AML-193 (cell line): ENCODE data around the gene JAK1.
"Not testable (repeated sequence)": the region's sequence is repeated elsewhere in the genome, so short reads cannot be mapped to it uniquely, and the experiment has no call there.

Source experiments
- DNase-seq, 2 experiments: peaks; one replicate each; lab custom pipeline; 2025; lab: John Stamatoyannopoulos, UW

The JAK1 gene

DNA sequence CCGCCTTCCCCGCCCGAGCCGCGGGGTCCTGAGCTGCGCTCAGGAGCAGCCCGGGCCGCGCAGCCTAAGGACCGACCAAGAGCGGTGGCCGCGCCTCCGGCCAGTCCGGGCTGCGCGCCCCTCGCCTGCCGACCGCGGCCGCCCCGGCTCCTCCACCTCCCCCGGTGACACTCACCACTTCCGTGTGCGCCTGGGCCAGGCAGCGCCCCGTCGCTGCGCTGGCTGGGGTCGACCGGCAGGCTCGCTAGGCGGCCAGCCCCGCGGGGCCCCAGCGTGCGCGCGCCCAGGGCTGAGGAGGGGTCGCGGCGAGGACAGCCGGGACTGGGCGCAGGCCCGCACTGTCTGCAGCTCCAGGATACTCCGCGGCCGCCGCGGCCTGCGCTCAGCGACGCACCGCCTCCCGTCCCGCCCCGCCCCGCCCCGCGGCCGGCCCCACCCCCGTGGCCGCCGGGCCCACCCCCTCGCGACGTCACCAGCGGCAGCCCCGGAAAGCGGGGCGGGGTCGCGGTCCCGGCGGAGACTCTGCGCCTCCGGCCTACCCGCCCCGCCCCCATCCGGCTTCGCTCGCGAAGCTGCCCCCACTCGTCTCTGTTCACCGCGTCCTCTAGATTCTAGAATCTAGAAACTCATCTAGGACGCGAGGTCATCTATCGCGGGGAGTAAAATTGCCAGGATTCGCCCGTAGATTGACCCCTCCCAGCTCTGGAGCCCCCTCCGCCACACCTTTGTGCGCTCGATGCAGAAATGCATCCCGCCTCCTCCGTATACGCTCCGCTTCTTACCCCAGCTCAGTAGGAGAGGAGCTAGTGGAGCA is at the start of gene JAK1:
Gene JAK1 (minus strand): TSS at position 392 of the 814 bp plus-strand sequence. CDS start 80,285 bp downstream, outside the sequence.
- peak; percentile 57 to 65 for DNase-seq

DNA sequence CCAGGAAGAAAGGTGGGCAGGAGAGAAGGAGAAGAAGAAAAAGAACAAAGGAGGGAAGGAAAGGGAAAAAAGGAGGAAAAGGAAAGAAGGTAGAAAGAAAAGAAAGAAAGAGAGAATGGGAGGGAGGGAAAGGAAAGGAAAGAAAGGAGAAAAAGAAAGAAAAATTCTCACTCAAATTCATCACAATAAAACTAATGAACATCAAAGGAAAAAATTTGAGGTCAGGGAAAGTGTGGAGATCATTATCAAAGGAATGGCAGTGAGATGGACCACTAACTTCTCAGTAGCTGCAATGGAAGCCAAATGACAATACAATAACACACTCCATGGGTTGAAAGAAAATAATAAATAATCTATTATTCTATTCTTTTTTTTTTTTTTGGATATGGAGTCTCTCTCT is 48.0 kb upstream of the JAK1 start:
- no peak for DNase-seq

DNA sequence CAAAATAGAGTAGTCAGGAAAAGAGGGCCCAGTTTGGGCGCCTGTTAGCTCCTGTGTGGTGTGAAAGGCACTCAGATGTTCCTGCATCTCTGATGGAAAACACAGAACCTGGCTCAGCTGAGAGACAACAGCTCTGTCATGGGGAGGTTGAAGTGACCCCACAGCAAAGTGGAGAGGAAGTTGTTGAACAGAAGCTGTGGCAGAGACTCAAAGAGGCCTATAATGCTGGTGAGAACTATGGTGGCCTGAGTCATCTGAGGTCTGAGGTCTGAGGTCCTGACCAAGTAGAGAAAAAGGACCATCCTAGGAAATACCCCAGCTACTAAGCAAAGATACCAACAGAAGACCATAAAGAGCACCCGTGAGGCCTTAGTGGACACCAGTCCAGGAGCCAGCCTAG is 45.6 kb upstream of the JAK1 start:
- DNase-seq = peak in 1 of 2 experiments; percentile 8

DNA sequence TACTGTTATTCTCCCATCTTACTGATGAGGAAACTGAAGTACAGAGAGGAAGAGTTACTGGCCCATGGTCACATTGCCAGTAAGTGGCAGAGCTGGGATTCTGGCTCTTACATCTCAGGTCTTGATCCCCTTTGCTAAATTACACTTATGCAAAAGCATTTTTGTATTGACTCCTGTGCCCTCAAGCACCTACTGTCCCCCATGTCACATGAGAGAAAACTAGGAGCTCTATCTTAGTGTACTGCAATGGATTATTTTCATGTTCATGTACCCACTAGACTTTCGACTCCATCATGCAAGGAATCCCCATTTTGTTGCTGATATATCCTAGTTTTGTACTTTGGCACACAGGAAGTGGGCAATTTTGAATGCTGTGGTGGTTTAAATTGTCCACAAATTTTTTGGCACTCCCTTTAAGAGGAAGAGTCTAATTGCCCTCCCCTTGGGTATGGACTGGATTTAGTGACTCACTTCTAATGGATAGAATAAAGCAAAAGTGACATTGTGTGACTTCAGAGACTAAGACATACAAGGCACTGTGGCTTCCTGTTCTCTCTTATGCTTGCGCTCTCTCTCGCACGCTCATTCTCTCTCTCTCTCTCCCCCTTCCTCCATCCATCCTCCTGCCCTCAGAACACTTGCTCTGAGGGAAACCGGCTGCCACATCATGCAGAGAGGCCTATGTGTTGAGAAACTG is 43.5 kb upstream of the JAK1 start:
- DNase-seq = no peak

DNA sequence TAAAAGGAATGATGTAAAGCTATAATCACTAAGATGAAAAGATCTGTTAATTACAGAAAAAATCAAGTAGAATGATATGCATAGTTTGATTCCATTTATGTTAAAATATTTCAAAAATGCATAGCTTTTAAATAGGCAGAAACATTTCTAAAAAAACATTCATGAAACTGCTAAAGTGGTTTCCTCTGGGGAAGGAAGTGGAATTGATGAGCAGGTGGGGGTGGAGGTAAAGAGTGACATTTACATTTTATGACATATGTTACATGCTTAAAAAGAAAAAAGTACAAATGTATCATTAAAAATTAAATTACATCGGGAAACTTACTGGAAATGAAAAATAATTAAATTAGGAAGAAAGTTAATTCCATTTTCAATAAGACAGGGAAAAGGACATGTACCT is 42.8 kb upstream of the JAK1 start:
- peak in 1 of 2 experiments; percentile 12 for DNase-seq

DNA sequence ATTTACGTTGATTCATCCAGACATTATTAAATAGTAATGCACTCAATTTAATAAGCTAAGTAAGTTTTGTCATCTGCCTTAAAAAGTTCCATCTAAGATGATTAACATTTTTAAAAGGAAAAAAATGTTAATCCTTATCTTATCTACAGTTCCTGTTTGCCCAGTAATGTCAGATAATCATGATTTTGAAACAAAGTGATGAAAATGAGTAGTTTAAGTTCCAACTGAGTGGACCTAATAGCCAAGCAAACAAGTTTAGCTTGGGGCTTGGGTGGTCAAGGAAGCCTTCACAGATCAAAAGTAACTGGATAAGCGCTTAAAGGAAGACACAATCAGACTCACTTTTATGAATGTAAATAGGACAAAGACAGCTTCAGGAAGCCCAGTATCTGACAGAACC is 40.5 kb upstream of the JAK1 start:
- DNase-seq = no peak

DNA sequence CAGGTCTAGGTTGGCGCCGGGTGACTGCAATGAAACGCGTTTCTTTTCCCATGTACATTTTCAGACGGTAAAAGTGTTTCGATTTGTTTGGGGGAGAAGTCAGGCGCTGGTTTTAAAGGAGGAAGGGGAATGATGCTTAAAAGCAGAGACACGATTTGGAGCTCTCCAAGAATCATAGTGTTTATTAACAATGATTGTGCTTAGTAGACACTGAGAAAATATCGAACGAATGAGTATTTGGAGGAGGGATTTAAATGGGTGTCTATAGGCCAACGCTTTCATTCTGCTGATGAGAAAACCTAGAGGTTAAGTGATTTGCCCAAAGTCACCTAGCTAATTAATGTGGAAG is 36.9 kb upstream of the JAK1 start:
- no peak for DNase-seq

DNA sequence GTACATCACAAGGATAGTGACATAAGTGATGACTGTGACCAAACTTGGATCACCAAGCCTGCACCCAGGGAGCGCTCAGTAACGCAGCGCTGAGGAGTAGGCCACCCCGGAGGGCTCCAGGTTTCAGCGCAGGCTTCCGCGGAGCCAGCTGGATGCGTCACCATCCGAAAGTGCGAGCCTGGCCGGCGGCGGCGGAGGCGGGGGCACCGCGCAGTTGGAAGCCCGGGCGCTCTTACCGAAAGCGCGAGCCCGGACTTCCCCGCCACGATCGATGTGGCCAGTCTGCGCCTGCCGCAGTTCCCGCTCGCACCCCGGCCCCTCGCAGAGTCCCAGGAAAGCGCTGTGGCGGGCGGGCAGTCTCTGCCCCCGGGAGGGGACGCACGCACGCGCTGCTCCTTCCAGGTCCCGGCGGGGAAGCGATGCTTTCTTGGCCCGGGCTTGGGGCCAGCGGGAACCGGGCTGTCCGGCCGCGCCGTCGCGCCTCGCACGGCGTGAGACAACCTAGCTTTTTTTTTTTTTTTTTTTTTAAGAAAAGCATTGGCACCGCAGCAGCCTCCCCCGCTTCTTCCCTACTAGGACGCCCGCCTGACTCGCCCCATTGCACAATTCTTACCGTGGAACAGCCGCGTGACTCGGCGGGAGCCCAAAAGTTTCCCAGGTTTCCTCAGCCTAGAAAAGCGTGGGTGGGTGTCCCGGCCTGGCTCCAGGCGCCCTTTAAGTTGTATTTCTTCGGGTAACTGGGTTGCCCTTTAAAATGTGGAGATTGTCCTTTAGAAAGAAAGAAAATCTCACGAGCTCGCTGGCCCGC is 36.4 kb upstream of the JAK1 start:
- DNase-seq = no peak

DNA sequence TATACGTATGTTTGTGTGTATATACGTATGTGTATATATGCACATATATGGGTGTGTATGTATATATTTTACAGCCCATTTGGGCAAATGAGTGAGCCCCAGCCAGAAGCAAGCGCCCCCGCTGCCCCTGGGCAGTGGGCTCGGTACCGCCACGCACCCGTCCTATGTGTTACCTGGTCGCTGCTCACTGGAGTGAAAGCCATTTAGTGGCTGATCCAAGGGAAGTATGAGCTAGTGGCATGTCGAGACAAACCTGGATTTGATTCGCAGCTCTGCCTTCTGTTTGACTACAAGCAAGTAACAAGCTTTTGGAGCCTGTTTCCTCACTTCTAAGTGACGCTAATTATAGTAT is 35.8 kb upstream of the JAK1 start:
- no peak for DNase-seq

DNA sequence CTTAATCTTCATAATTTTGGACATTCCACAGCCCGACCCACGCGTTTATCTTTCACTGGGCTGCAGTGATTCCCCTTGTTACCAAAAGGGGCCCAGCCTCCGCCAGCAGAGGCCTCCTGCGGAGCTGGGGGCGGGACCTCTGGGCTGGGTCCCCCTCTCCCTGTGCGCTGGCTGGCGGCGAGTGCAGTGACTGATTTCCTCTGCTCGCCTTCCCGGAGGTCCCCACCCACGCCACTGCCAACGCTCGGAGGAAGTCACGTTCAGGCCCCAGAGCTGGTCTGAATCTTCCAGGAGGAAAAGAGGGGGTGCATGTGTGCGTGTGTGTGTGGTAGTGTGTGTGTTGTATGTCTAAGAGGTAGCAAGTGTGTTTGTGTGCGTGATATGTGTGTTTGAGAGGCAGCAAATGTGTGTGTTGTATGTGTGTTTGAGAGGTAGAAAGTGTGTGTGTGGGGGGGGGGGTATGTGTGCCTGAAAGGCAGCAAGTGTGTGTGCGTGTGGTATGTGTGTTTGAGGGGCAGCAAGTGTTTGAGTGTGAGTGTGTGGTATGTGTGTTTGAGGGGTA is 35.0 kb upstream of the JAK1 start:
- DNase-seq = no peak

DNA sequence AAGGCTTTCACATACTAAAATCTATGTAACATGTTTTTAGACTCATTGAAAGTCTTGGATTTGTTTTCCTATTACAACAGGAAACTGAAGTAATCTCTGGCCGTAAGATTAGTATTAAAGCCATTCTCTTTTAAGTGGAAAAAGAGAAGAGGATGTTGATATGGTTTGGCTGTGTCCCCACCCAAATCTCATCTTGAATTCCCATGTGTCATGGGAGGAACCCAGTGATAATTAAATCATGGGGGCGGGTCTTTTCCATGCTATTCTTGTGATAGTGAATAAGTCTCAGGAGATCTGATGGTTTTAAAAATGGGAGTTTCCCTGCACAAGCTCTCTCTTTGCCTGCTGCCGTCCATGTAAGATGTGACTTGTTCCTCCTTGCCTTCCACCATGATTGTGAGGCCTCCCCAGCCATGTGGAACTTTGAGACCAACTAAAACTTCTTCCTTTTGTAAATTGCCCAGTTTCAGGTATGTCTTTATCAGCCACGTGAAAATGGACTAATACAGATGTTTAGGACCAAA is 32.1 kb upstream of the JAK1 start:
- DNase-seq = not testable (repeated sequence)

DNA sequence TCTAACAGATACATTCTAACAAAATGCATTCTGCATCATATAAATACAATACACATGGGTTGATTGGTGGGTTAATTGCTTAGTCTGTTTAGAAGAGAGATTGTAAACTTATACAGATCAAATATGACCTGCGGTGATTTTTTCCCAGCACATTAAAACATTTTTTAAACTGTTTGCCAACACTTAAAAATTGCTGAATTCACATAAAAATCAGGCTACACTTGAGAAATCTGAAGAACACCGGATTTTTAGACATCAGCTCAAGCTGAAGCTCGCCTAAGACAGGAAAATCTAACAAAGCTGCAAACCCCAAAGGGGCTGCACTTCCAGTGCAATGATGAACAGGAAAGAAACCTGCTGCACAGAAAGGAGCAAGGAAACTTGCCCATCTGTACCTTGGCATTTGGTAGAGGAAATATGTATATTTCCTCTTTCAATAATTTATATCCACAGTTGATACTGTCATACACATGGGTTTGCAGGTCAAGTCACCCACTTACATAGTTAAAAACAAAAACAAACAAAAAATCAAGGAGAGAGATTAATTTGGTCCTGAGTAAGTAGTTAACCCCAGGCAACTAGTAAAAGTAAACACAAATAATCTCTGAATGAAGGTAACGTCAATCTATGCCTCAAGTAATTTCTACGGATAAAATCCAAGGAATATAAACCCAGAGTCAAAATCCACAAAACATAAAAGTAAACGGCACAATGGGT is 30.4 kb upstream of the JAK1 start:
- no peak for DNase-seq

DNA sequence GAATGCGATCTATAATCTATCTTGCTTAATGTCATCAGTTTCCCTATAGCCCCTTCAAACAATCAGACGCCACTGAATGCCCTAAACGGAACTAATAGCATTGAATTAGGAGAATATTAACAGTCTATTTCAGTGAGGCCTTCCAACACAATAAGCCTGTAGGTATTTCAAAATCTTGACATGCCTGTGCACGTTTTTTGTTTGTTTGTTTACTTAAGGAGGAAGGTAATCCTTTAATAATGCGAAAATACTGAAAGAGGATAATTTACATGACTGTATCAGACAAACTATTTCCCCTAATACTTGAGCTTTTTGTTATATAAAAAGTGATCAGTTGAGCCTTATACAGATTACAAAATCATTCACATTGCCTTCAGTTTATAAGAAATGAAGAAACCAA is 29.0 kb upstream of the JAK1 start:
- no peak for DNase-seq

DNA sequence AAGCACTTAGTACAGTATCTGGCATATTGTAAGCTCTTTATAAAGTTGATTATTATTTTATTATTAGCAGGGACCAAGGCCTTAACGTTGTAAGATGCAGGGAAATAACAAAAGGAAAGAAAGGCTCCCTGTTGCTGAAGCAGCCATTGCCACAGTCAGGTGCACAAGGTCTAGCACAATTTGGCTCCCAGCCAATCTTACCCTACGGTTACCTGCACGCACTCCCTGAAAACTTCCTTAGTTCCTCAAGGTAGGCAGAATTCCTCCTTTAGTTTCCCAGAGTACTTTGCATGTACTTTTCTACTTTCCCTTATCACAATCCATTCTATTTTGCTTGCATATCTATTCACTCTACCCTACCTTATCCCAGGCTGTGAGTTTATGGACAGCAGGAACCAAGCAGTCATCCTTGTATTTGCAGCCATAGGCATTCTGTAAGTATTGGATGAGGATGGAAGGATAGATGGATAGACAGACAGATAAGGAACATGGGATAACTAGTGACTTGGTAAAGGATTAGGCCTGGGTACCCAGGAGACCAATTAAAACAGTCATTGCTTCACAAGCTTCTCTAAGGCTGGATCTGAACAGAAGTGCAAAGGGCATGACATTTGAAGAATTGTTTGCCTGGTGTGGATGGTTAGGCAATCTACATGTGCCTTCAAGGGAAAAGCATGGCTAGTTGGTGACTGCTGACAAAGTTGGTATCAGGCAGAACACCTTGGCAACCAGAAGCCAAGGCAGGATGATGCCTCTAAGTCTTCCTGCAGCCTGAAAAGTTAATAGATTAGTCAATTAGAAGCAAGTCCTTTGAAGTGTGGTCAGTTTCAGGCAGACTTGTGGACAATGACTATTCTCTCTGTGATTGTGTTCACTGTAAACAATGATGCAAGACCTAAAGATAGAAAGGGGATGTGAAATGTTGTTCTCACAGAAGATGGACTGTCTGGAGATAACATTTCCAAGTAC is 20.8 kb upstream of the JAK1 start:
- DNase-seq = no peak

DNA sequence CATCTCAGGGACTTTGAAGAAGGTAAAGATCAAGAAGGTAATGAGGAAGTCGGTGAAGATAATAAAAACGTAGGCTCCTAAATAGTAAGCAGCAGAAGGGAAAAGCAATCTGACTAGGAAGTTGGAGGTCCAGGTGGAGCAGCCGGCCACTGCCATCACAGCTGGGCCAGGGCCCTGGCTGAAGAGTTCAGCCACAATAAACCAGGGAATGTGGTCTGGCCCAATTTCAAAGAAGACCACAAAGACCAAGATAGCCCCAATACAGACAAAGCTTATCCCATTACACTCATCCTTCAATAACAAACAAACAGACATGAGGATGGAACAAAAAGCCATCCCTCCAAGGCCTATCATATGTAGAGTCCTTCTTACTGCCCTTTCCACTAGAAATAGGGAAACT is 18.4 kb upstream of the JAK1 start:
- no peak for DNase-seq

DNA sequence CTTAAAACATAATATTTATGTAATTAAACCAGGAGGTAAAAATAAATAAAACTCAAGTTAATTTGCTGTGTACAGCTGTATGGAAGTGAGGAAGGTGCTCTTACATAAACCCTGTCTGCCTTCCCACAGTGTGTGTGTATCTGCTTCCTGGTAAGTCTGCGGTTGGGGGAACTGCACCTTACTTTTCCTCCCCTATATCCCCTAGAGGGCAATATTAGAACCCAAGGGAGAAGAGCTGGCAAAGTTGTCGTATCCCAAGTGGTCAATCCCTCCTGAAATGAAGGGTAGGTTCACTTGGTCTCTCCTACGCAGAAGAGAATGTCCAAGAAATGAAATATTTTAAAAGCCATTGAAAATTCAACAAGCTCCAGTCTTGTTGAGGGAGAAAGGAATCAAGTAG is 17.8 kb upstream of the JAK1 start:
- DNase-seq = no peak

DNA sequence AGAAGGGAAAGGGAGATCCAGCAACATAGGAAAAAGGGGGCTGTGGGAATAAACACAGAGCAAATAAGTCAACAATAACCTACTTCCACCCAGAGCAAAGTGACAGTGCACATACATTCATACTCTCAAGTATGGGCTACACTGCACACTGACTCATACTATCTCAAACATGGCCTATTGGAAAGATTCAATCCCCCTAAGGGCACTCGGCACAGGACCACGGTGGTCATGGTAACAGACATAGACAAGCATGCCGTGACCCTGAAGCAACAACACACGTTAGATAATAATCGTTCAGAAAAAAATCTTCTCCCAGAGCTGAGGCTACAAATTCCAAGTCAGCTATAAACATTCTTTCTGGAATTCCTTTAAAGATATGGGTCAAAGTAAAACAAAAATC is 16.8 kb upstream of the JAK1 start:
- DNase-seq = no peak

DNA sequence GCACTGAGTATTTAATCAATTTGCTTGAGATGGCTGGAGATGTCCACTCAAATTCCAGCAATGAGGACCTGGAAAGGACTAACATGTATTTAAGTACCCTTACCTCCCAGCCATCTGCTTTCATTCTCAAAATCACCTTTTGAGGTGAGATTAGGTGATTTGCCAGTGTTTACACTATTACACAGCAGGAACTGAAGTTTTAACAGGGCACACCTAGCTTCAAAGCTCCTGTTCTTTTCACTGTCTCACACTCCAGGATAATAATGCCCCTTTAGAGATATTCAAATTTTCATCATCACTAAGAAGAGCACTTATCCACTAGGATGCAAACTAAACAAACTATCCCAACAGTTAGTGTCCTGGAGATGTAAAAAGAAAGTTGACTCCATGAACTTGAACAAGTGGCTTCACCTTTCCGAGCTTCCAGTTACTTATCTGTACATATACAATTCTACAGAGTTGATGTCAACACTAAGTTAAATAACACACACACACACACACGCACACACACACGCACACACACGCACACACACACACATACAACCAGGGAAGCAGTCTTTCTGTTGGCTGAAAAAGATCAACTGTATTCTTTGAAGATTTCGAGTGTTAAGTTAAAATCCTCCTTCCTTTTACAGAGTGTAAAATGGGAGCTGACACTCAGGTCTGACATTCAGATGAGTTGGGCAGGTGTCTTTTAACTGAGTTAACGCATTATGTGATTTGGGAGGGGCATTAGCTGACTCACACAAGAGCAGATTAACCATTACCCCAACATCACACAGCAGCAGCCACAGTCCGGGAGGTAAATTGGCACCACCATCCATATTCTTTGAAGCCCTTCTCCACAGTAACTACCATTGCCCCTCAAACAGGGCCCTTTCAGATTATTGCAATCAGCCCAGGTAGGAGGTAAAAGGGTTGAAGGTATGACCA is 15.5 kb upstream of the JAK1 start:
- no peak for DNase-seq
